GM18505 (cell line): ENCODE measurements around the gene RET.

Source experiments
- ATAC-seq: cut with Tn5 transposase; IDR thresholded peaks from one replicate; pipeline ENCODE4 v1.9.1; 2021; ENCODE audit not compliant: unreplicated experiment
- POLR2A ChIP-seq: IDR thresholded peaks from 4 replicates; pipeline ENCODE4 v1.6.1; 2011; ENCODE audit warnings: borderline replicate concordance; ENCODE audit not compliant: insufficient read depth, insufficient read length; ENCODE audit errors: extremely low read depth

The RET gene

DNA sequence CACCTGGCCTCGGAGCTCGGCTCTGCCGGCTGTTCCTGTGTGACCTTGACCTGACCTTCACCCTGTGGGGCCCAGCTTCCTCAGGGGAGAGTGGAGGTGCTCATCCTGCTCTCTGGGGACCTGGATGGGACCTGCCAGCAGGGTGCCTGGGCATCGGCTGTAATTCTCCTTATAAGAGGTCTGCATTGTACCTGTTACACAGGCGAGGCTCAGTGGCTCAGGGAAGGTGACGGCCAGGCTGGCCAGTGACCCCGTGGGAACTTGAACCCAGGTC lies 29.0 kb downstream of the RET start:
- no peak for TF ChIP-seq POLR2A
- ATAC-seq: no peak

DNA sequence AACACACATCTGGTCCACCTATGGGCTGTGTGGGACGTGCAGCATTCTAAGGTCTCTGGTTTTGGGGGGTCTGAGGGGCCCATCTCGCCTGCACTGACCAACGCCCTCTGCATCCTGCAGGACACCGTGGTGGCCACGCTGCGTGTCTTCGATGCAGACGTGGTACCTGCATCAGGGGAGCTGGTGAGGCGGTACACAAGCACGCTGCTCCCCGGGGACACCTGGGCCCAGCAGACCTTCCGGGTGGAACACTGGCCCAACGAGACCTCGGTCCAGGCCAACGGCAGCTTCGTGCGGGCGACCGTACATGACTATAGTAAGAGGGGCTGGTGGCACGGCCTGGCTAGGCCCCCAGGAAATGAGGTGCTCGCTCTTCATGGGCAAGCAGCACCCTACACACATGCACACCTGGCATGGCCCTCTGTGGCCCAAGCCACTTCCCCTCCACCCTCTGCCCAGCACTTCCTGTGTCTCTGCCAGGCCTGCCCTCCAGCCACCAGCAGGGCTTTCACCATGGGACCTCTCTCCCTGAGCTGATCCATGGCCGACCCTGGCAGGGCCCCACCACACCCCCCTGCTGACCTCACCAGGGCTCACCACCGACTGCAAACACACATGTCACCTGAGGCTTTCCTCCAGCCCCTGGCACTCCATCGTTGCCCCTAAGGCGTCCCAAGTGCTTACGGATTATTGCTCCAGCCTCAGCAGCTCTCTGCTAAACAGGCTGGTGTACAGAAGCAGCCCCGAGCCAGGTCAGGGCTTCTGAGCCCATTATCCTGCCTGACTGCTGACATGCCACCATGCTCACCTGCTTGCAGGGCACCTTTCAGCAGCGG lies 29.6 kb downstream of the RET start:
- no peak for ATAC-seq
- no peak for TF ChIP-seq POLR2A

DNA sequence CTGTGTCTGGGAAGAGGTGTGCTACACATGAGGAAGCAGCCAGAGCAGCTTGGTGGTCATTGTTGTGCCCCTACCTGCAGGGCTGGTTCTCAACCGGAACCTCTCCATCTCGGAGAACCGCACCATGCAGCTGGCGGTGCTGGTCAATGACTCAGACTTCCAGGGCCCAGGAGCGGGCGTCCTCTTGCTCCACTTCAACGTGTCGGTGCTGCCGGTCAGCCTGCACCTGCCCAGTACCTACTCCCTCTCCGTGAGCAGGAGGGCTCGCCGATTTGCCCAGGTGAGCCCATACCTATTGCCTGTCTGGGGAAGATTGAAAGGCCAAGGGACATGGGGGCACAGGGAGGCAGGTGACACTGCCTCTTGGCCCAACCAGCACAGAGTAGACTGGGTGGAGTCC lies 32.1 kb downstream of the RET start:
- no peak for TF ChIP-seq POLR2A
- ATAC-seq: no peak

DNA sequence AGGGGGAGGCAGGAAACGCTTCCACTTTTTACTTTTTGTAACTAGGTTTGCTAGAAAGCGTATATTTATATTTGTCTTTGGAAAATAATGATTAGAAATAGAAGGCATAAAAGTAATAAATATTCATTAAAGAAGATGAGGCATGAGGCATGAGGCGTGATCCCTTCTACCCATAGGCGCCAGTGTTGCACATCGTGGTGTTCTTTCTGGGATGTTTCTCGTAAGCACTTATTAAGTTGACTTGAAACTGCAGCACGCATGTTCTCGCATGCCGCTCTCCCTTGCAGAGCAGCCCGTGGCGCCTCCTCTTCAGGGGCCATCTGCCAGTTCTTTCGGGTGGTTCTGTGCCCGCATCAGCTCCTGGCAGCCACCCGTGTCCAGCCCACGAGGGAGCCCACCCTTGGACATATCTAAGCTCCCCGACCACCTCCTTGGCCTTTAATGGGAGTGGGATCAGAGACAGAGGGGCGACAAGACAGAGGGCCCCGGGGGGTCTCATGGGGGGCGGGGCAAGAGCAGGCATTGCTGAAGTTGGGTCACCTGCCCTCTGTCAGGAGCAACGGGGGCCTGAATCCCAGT lies 32.9 kb downstream of the RET start:
- TF ChIP-seq POLR2A: no peak
- no peak for ATAC-seq

DNA sequence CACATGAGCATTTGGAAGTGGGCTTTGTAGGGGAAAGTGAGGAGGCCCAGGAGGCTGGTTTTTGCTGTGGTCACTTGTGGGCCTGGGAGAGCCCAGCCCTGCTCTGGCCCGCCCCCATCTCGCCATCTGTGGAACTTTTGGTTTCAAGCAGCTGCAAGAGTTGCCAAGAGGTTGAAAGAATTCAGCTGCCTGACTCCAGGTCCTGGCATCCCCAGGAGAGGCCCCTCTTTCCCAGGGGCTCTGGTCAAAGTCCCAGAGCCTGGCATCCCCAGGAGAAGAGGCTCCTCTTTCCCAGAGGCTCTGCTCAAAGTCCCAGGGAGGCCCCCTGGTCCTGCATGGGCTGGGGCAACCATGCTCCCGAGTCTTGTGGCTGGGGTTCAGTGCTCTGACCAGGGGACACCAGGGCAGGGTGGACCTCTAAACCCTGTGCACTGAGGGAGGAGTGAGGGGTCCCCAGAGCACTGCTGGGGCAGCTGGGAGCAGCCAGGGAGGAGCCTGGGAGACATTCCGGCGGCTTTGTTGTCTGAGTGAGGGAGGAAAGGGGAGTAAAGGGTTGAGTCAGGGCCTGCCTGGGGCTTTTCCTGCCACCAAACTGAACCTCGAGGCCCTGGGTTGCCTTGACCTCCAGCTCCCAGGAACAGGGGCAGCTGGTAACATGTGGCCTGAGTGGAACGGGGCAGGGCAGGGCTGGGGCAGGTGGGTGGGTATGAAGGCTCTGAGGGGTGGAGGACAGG lies 33.6 kb downstream of the RET start:
- peak; percentile 54 for ATAC-seq
- TF ChIP-seq POLR2A: no peak

DNA sequence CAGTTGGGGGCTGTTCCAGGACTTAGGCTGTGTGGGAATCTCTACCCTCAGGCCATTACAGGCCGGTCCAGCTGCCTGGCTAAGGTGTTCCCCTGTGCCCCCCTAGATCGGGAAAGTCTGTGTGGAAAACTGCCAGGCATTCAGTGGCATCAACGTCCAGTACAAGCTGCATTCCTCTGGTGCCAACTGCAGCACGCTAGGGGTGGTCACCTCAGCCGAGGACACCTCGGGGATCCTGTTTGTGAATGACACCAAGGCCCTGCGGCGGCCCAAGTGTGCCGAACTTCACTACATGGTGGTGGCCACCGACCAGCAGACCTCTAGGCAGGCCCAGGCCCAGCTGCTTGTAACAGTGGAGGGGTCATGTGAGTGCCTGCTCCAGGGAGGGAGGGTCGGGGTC lies 34.2 kb downstream of the RET start:
- ATAC-seq: no peak
- no peak for TF ChIP-seq POLR2A

DNA sequence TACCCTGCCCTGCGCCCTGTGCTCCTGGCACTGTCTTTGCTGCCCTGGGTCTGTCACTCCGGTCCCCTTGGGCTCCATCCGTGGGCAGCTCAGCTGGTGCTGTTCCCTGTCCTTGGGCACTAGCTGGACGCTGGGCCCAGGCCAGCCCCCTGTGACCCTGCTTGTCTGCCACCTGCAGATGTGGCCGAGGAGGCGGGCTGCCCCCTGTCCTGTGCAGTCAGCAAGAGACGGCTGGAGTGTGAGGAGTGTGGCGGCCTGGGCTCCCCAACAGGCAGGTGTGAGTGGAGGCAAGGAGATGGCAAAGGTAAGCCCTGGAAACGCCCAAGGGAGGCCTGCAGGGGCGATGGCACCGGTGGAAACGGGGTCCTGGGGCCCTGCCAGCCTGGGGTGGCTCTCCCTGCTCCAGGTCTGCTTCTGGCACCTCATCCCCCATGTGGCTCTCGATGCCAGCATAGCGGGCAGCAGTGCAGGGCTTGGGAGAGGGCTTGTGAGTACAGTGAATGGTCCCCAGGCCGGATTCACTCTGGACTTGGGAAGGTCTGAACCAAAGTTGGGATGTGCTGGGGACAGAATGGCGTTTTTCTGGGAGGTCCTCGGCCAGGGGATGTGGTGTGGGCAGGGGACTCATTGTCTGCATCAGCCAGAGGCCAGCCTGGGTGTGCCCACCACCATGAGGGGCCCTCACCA lies 35.2 kb downstream of the RET start:
- ATAC-seq: no peak
- no peak for TF ChIP-seq POLR2A

DNA sequence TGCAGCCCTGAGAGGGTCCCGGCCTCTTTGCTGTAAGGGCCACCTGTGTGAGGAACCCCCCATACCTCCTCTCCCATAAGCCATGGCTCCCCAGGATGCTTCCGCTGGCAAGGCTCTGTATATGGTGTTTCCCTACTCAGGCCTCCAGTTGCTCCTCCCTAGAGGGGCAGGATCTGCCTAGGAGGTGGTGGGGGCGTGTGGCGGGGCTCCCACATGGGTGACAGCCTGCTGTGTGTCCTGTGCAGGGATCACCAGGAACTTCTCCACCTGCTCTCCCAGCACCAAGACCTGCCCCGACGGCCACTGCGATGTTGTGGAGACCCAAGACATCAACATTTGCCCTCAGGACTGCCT lies 35.7 kb downstream of the RET start:
- TF ChIP-seq POLR2A: no peak
- no peak for ATAC-seq

DNA sequence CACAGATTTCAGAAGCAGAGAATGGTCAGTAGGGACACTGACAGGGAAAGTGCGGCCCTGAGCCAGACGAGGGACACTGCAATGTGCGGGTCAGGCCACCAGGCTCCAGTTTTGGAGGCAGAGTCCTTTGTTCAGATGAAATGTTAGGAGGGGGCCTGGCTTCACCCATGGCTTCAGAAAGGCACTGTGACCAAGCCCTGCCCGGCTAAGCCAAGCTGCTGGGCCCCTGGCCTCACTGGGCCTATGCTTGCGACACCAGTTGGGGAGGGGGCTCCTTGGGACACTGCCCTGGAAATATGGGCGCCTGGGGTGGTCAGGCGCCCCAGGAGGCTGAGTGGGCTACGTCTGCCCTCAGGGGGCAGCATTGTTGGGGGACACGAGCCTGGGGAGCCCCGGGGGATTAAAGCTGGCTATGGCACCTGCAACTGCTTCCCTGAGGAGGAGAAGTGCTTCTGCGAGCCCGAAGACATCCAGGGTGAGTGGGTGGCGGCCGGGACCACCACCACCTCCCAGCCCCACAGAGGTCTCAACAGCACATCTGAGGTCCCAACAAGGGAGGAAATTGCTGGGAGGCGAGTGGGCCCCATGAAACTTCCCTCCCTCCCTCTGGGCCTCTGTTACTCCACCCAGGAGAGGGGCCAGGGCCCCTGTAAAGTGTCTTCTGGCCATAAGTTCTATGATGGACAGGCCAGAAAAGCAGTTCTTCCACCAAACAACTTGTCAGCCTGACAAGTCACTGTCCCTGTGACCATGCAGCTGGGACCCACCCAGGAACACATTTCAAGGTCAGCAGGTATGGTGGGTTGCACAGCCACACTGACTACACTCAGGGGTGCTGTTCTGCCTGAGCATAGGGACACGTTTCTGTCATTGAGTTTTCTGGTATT lies 36.6 kb downstream of the RET start:
- no peak for ATAC-seq
- no peak for TF ChIP-seq POLR2A

DNA sequence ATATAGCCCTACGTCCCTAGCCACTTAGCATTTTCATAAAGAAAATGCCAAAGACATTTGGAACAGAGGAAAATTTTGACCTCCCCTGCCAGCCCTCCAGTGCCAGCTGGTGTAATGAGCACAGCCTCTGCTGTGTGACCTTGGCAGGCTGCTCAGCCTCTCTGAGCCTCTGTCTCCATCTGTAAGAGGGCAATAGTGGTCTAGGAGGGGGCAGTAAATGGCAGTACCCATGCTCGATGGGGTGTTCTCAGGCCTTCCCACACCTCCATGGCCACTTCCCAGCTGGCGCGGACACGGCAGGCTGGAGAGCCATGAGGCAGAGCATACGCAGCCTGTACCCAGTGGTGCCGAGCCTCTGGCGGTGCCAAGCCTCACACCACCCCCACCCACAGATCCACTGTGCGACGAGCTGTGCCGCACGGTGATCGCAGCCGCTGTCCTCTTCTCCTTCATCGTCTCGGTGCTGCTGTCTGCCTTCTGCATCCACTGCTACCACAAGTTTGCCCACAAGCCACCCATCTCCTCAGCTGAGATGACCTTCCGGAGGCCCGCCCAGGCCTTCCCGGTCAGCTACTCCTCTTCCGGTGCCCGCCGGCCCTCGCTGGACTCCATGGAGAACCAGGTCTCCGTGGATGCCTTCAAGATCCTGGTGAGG lies 37.3 kb downstream of the RET start:
- no peak for ATAC-seq

DNA sequence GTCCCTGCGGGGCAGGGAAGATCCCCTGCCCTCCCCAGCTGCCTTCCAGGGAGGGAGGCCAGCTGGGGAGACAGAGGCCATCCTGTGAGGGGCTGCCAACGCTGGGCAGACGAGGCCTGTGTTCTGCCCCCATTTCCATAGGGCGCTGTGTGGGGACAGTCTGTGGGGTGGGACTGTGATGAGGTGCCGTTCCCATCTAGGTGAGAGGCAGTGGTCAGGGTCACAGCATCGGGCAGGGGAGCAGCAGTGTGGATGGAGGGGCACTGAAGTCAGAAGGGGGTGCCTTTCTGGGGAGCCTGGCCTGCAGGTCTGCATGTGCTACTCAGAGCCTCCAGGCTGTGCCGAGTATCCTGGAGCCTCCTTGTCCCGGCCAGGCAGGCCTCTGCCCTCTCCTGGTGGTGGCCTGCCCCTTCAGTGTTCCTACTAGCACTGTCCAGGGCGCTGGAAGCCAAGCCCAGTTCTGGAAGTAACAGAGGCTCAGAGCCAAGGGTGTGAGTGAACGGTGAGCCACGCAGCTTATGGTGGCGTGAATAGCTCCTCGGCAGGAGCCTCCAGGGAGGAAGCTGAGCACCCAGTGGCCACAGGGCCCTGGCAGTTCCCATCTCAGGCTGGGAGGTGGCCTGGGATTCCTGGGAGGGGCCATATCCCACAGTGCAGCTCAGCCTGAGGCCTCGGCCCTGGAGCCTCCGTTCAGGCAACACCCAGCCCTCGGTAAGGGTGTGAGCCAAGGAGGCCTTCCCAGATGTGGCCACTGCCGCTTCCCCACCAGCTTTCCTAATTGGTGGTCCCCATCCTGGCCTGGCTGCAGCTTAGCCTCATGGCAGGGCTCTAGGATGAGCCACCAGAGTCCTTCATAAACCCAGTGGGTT lies 38.1 kb downstream of the RET start:
- ATAC-seq: no peak
- no peak for TF ChIP-seq POLR2A

More for the DNA sequence above, 37.3 kb downstream of the RET start:
- TF ChIP-seq POLR2A: no peak
